ENCODE results near the gene FUT8. TPM values are rescaled to one million over a fixed set of nuclear protein-coding genes. Genes with fewer than 3 reads are reported as not detected.
"Not testable (repeated sequence)": the region's sequence is repeated elsewhere in the genome, so short reads cannot be mapped to it uniquely, and the experiment has no call there.

FUT8 gene
- total RNA-seq, 1 experiment from 2014 or later = 11.8 TPM

DNA sequence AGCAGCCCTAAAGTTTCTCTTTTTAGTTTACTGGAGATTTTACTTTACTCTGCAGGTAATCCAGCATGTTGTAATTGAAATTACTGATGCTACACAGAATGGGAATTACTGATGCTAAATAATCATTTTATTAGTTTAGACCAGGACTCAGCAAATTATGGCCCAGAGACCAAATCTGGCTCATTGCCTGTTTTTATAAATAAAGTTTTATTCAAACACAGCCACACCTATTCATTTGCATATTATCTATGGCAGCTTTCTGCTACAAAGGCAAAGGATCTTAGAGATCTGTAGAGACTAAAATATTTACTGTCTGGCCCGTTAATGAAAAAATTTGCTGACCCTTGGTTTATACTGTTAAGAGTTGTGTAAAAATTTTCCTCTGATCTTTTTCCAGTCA lies 216.1 kb downstream of the FUT8 start:
- Mint-ChIP-seq H3K36me3 (ENCODE audit: insufficient read depth, unreplicated experiment) (peaks cover 10% of the 10 kb centered on the region), H3K27ac (ENCODE audit: low read depth, unreplicated experiment) (no peak overlapping the region), H3K27me3 (ENCODE audit: insufficient read depth, unreplicated experiment) (no peaks in the 10 kb centered on the region), H3K9me3 (ENCODE audit: unreplicated experiment) (no peaks in the 10 kb centered on the region), H3K4me1 (ENCODE audit: insufficient read depth, unreplicated experiment) (no peaks in the 10 kb centered on the region), H3K4me3 (ENCODE audit: unreplicated experiment) (no peak overlapping the region)
- CTCF ChIA-PET = no interaction called here
- TF ChIP-seq, protein P1, sequence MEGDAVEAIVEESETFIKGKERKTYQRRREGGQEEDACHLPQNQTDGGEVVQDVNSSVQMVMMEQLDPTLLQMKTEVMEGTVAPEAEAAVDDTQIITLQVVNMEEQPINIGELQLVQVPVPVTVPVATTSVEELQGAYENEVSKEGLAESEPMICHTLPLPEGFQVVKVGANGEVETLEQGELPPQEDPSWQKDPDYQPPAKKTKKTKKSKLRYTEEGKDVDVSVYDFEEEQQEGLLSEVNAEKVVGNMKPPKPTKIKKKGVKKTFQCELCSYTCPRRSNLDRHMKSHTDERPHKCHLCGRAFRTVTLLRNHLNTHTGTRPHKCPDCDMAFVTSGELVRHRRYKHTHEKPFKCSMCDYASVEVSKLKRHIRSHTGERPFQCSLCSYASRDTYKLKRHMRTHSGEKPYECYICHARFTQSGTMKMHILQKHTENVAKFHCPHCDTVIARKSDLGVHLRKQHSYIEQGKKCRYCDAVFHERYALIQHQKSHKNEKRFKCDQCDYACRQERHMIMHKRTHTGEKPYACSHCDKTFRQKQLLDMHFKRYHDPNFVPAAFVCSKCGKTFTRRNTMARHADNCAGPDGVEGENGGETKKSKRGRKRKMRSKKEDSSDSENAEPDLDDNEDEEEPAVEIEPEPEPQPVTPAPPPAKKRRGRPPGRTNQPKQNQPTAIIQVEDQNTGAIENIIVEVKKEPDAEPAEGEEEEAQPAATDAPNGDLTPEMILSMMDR (IDR thresholded peaks at IDR 0.05; ENCODE audit: unreplicated experiment) = no peak
- intact Hi-C loops (cut with micrococcal nuclease) = no loop called here
- POLR2A ChIA-PET = interaction anchor here (1.3 kb wide), 1 partner anchor 11 kb away, joined by 3 read pairs; no protein-coding TSS in a partner anchor
- no peak for DNase-seq (ENCODE audit: unreplicated experiment)
- BruUV-seq (replicated peaks) = no TSS peak

DNA sequence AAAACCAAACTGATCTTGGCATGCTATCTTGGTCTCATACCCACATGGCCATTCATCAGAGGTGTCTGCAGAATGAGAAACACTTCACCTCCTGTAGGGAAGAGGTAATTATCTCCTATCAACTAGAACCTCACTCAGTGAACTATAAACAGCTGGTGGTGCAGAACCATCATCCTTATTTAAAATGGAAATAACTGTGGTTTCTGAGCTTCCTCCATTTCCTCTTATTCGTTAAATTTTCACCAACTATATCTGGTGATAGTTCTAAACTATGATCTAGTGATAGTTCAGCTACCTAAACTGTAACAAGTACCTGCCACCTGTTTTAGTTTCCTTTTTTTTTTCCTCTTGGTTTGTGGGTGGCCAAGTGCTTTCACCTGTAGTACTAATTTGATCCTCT lies 218.5 kb downstream of the FUT8 start:
- H3K27me3 Mint-ChIP-seq (ENCODE audit: insufficient read depth, unreplicated experiment) = peaks cover 4% of the 10 kb centered on the region
- ChIA-PET CTCF (interaction anchor here (0.7 kb wide), 1 partner anchor 138 kb away, joined by 4 read pairs; no protein-coding TSS in a partner anchor), POLR2A (interaction anchor here (0.9 kb wide), 1 partner anchor 220 kb away, joined by 3 read pairs; no protein-coding TSS in a partner anchor)
- TF ChIP-seq, protein P1 (IDR thresholded peaks at IDR 0.05; ENCODE audit: unreplicated experiment) = no peak
- no peak overlapping the region for H3K4me3 Mint-ChIP-seq (ENCODE audit: unreplicated experiment)
- H3K27ac Mint-ChIP-seq (ENCODE audit: low read depth, unreplicated experiment) = no peak overlapping the region
- BruUV-seq (replicated peaks) = no TSS peak
- DNase-seq (ENCODE audit: unreplicated experiment) = no peak
- H3K4me1 Mint-ChIP-seq (ENCODE audit: insufficient read depth, unreplicated experiment) = no peaks in the 10 kb centered on the region
- intact Hi-C loops (cut with micrococcal nuclease) = no loop called here
- peaks cover 10% of the 10 kb centered on the region for H3K36me3 Mint-ChIP-seq (ENCODE audit: insufficient read depth, unreplicated experiment)
- H3K9me3 Mint-ChIP-seq (ENCODE audit: unreplicated experiment) = peaks cover 2% of the 10 kb centered on the region

DNA sequence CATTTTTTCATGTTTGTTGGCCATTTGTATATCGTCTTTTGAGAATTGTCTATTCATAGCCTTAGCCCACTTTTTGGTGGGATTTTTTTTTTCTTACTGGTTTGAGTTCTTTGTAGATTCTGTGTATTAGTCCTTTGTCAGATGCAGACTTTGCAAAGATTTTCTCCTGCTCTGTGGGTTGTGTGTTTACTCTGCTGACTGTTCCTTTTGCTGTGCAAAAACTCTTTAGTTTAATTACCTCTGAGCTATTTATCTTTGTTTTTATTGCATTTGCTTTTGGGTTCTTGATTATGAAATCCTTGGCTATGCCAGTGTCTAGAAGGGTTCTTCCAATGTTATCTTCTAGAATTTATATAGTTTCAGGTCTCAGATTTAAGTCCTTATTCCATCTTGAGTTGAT lies 220.0 kb downstream of the FUT8 start:
- POLR2A ChIA-PET = no interaction called here
- H3K9me3 Mint-ChIP-seq (ENCODE audit: unreplicated experiment) = peaks cover 8% of the 10 kb centered on the region

DNA sequence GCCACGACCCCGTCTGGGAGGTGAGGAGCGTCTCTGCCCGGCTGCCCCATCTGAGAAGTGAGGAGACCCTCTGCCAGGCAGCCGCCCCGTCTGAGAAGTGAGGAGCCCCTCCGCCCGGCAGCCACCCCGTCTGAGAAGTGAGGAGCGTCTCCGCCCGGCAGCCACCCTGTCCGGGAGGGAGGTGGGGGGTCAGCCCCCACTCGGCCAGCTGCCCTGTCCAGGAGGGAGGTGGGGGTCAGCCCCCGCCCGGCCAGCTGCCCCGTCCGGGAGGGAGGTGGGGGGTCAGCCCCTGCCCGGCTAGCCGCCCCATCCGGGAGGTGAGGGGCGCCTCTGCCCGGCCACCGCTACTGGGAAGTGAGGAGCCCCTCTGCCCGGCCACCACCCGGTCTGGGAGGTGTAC lies 221.1 kb downstream of the FUT8 start:
- H3K9me3 Mint-ChIP-seq (ENCODE audit: unreplicated experiment); DNase-seq (ENCODE audit: unreplicated experiment); POLR2A ChIA-PET; H3K27ac Mint-ChIP-seq (ENCODE audit: low read depth, unreplicated experiment); BruUV-seq (replicated peaks); intact Hi-C loops (cut with micrococcal nuclease); CTCF ChIA-PET; H3K4me3 Mint-ChIP-seq (ENCODE audit: unreplicated experiment): not testable (repeated sequence)
- peaks cover 10% of the 10 kb centered on the region for H3K36me3 Mint-ChIP-seq (ENCODE audit: insufficient read depth, unreplicated experiment)
- peaks cover 11% of the 10 kb centered on the region for H3K4me1 Mint-ChIP-seq (ENCODE audit: insufficient read depth, unreplicated experiment)
- H3K27me3 Mint-ChIP-seq (ENCODE audit: insufficient read depth, unreplicated experiment) = peaks cover 12% of the 10 kb centered on the region

More for the DNA sequence above, 220.0 kb downstream of the FUT8 start:
- TF ChIP-seq, protein P1 (IDR thresholded peaks at IDR 0.05; ENCODE audit: unreplicated experiment) = no peak
- Mint-ChIP-seq H3K27me3 (ENCODE audit: insufficient read depth, unreplicated experiment) (peaks cover 12% of the 10 kb centered on the region), H3K36me3 (ENCODE audit: insufficient read depth, unreplicated experiment) (peaks cover 10% of the 10 kb centered on the region), H3K27ac (ENCODE audit: low read depth, unreplicated experiment) (no peak overlapping the region), H3K4me3 (ENCODE audit: unreplicated experiment) (no peak overlapping the region), H3K4me1 (ENCODE audit: insufficient read depth, unreplicated experiment) (peaks cover 2% of the 10 kb centered on the region)
- intact Hi-C loops (cut with micrococcal nuclease) = no loop called here
- no peak for DNase-seq (ENCODE audit: unreplicated experiment)
- CTCF ChIA-PET = interaction anchor here (1.0 kb wide), 1 partner anchor 20 kb away, joined by 3 read pairs; no protein-coding TSS in a partner anchor
- BruUV-seq (replicated peaks) = no TSS peak

All from MCF 10A (cell line).